KMS-11 (cell line): ENCODE results near the gene DDI2.

Experiments
- H2AFZ ChIP-seq: fragments of 200-600 bp; sonication (generic); 2 replicates; pipeline ENCODE4 v1.6.1; 2016; ENCODE audit warnings: antibody characterized with exemption, mixed run types, low read depth
- H3K27ac ChIP-seq: fragments of 200-600 bp; sonication (generic); 2 replicates; pipeline ENCODE4 v1.6.1; 2016; ENCODE audit warnings: mild to moderate bottlenecking, mixed run types
- H3K27me3 ChIP-seq: fragments of 200-600 bp; sonication (generic); 2 replicates; pipeline ENCODE4 v1.6.1; 2017; ENCODE audit warnings: mild to moderate bottlenecking, low read depth, mixed run types, moderate library complexity; ENCODE audit not compliant: insufficient read depth
- H3K36me3 ChIP-seq: fragments of 200-600 bp; sonication (generic); 2 replicates; pipeline ENCODE4 v1.6.1; 2017; ENCODE audit warnings: mild to moderate bottlenecking, mixed run types; ENCODE audit not compliant: insufficient read depth
- H3K4me1 ChIP-seq: fragments of 200-600 bp; sonication (generic); 2 replicates; pipeline ENCODE4 v1.6.1; 2016; ENCODE audit warnings: mild to moderate bottlenecking, low read depth, mixed run types; ENCODE audit not compliant: poor library complexity, severe bottlenecking
- H3K4me2 ChIP-seq: fragments of 200-600 bp; sonication (generic); 2 replicates; pipeline ENCODE4 v1.7.0; 2016; ENCODE audit warnings: mild to moderate bottlenecking, mixed run types
- H3K4me3 ChIP-seq: fragments of 200-600 bp; sonication (generic); IDR thresholded peaks from 2 replicates; pipeline ENCODE4 v1.6.1; 2017; ENCODE audit warnings: low read depth, low read length, mixed read lengths; ENCODE audit not compliant: insufficient read depth
- H3K79me2 ChIP-seq: fragments of 200-600 bp; sonication (generic); 2 replicates; pipeline ENCODE4 v1.6.1; 2016; ENCODE audit warnings: low read depth, mixed run types; ENCODE audit not compliant: insufficient read depth
- H3K9ac ChIP-seq: fragments of 200-600 bp; sonication (generic); 2 replicates; pipeline ENCODE4 v1.6.1; 2016; ENCODE audit warnings: mild to moderate bottlenecking, mixed run types
- H4K20me1 ChIP-seq: fragments of 200-600 bp; sonication (generic); 2 replicates; pipeline ENCODE4 v1.6.1; 2016; ENCODE audit warnings: mild to moderate bottlenecking, mixed run types; ENCODE audit not compliant: insufficient read depth
- CTCF ChIP-seq: fragments of 200-600 bp; sonication (generic); conservative IDR thresholded peaks from 2 replicates; pipeline ENCODE4 v1.6.1; 2017; ENCODE audit warnings: low read depth, mild to moderate bottlenecking, antibody characterized with exemption, low read length, moderate library complexity, mixed read lengths

Gene DDI2

DNA sequence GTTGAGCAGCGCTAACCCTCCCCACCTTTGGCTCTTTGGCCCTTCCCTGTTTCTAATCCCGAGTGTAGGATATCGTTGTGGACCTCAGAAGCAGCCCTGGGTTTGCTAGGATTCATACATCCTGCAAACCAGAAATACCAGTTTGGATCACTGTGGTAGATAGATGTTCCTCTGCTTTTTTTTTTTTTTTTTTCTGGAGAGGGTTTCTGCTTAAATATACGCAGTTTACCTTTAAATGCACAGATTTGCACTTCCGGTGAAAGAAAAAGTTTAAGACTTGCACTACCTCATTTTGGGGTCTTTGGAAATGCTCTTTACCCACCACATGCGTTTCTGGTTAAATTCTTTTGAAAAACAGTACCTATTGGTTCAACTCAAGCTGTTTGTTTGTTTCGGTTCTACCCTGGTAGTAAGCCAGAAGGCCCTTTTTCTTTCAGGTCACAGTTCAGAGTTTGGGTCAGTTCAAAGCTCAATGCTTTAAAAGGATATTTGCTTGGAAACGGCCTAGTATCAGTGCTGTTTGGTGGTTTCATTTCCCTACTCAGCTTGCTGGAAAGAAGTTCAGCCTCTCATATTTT lies 908 bp downstream of the DDI2 start:
- Histone ChIP-seq H4K20me1 (peaks cover 8% of the 10 kb centered on the region; the same call in 1 of the 2 replicates), H3K4me1 (peaks cover 52% of the 10 kb centered on the region), H3K36me3 (no peaks in the 10 kb centered on the region), H3K4me3 (peak overlapping the region; percentile 88), H2AFZ (peak overlapping the region; percentile 57; the same call in 1 of the 2 replicates), H3K4me2 (peak overlapping the region; percentile 98), H3K27ac (peak overlapping the region; percentile 45), H3K9ac (peak overlapping the region; percentile 81), H3K27me3 (no peaks in the 10 kb centered on the region), H3K79me2 (peaks cover 57% of the 10 kb centered on the region)
- no peak for TF ChIP-seq CTCF

- no peak for TF ChIP-seq CTCF
- Histone ChIP-seq H3K36me3 (no peaks in the 10 kb centered on the region), H3K27ac (peak overlapping the region; percentile 45), H3K4me1 (peaks cover 52% of the 10 kb centered on the region), H2AFZ (no peak overlapping the region), H3K79me2 (peaks cover 63% of the 10 kb centered on the region), H3K4me2 (peak overlapping the region; percentile 98), H3K9ac (peak overlapping the region; percentile 81), H4K20me1 (peaks cover 8% of the 10 kb centered on the region; the same call in 1 of the 2 replicates), H3K4me3 (no peak overlapping the region), H3K27me3 (no peaks in the 10 kb centered on the region)
Observed at GRCh38 chr1:15618655-15619525, 1.6 kb downstream of the DDI2 start.

DNA sequence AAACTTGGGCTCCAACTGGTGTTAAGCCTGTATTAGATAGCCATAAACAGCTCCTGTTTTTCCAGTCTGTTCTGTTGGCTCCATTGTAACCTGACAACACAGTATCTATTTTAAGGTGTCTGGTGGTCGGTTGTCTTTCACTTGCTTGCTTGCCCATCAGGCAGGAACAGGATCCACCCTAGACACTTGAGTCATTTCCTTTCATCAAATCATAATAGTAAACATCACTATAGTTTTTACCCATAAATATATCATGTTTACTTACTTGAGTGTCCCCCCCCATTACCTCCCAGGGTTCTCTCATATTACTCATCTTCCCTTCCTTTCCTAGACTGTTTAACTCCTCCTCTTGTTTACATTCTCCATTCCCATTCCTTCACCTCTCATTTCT lies 2.9 kb downstream of the DDI2 start:
- H3K4me1 ChIP-seq, result peaks cover 64% of the 10 kb centered on the region
- H3K9ac ChIP-seq, result no peak overlapping the region
- no peaks in the 10 kb centered on the region for H3K36me3 ChIP-seq
- H3K4me2 ChIP-seq, result peak overlapping the region; percentile 7; the same call in 1 of the 2 replicates
- no peak overlapping the region for H2AFZ ChIP-seq
- H3K27ac ChIP-seq, result no peak overlapping the region
- no peak for TF ChIP-seq CTCF
- H4K20me1 ChIP-seq, result peaks cover 8% of the 10 kb centered on the region; the same call in 1 of the 2 replicates
- H3K27me3 ChIP-seq, result no peaks in the 10 kb centered on the region
- H3K79me2 ChIP-seq, result peaks cover 76% of the 10 kb centered on the region
- H3K4me3 ChIP-seq, result no peak overlapping the region

DNA sequence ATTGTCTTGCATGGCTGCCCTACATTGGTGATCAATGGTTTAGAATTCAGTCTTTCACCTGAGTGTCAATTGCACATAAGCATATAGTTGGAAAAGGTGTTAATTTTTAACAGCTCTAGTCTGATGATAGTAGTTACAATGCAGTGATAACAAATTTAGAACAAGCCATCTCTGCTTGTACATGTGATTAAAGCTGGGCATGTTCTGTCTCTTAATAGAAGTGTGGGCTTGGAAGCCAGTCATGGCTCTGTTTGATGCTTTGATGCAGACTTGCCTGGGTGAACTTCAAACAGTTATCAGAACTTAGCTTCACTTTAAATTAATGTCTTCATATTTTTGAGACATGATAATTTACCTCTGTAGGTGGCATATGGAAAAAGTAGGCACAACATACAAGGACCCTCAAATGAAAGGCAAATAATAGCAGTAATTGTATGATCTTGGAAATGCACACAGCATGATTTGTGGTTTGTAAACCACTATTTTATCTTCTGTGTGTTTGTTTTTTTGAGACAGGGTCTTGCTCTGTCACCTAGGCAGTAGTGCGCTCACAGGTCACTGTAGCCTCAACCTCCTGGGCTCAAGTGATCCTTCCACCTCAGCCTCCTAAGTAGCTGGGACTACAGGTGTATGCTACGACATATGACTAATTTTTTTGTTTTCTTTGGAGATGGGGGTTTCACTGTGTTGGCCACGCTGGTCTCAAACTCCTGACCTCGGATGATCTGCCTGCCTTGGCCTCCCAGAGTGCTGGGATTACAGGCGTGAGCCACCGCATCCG lies 3.8 kb downstream of the DDI2 start:
- no peak overlapping the region for H3K9ac ChIP-seq
- H3K36me3 ChIP-seq, result no peaks in the 10 kb centered on the region
- no peak overlapping the region for H3K4me3 ChIP-seq
- H3K4me1 ChIP-seq, result peaks cover 72% of the 10 kb centered on the region
- H3K27ac ChIP-seq, result no peak overlapping the region
- H3K4me2 ChIP-seq, result no peak overlapping the region
- H3K27me3 ChIP-seq, result no peaks in the 10 kb centered on the region
- peaks cover 13% of the 10 kb centered on the region; the same call in 1 of the 2 replicates for H4K20me1 ChIP-seq
- no peak overlapping the region for H2AFZ ChIP-seq
- TF ChIP-seq CTCF, result no peak
- peaks cover 85% of the 10 kb centered on the region for H3K79me2 ChIP-seq
